Stimulated activated CD4-positive, alpha-beta T cell treated with anti-CD3 and anti-CD28 coated beads, Interleukin-1b, Interleukin-23, amount 100 ng/mL, for 4 hours (primary cell): ENCODE results near the gene DBR1.
"Not testable (repeated sequence)": the region's sequence is repeated elsewhere in the genome, so short reads cannot be mapped to it uniquely, and the experiment has no call there.

Source experiments
- DNase-seq, 2 donors: peaks; one replicate each; pipeline ENCODE4 v3.0.0-alpha.2; 2020; ENCODE audit warnings: low read depth in 2 of 2

Gene DBR1

DNA sequence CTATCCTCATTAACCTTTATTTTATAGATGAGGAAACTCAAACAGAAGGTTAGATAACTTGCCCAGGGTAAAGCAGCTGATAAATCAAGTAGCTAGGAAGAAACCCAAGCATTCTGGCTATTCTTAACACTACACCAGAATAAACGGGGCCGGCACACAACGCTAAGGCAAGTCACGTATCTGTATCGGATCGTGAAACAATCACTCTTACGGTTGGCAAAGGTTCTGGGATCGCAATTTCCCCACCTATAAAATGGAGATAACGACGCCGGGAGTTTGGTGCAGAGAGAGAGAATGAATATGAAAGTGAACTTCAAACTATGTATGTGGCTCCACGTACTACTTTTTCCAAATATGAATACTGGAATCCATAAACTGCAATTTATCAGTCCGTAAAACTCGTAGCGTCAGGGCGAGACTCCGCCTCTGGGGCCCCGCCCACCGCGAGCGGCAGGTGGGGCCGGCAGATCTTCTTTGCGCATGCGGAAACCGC, 12.1 kb upstream of the DBR1 start:
- peak; percentile 83 to 87 for DNase-seq

DNA sequence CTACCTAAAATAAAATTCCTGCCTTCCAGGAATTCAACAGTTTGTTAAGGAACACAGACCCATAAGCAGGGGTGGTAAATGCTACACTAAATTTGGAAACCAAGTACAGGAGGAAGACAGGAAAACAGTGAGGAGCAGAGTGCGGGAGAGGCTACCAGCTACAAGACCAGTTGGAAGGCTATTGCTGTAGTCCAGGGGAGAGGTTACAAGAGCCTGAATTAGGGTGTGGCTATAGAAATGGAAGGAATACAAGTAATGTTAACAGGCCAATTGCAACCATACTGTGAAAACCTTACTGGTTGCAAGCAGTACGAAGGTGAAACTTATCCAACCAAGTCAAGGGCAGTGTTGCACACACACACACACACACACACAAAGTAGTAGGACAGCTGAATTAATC, 11.5 kb upstream of the DBR1 start:
- DNase-seq: no peak

DNA sequence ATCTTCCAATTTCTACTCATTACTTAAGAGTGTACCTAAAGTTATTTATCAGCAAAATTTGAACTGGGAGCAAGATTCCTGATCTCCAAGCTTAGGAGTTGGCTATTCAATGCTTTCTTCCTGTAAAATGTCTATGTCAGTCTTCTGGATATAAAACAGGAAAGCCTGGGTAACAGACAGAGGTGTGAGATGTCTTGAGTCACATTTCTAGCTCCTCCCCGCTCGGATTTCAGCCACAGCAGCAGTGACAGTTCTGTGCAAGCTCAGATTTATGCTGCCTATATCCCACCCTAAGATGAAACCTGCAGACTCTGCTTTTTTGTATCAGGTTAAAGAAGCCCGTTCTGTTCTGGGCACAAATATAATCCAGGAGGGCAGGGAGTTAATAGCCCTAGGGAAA, 10.3 kb upstream of the DBR1 start:
- DNase-seq: no peak

DNA sequence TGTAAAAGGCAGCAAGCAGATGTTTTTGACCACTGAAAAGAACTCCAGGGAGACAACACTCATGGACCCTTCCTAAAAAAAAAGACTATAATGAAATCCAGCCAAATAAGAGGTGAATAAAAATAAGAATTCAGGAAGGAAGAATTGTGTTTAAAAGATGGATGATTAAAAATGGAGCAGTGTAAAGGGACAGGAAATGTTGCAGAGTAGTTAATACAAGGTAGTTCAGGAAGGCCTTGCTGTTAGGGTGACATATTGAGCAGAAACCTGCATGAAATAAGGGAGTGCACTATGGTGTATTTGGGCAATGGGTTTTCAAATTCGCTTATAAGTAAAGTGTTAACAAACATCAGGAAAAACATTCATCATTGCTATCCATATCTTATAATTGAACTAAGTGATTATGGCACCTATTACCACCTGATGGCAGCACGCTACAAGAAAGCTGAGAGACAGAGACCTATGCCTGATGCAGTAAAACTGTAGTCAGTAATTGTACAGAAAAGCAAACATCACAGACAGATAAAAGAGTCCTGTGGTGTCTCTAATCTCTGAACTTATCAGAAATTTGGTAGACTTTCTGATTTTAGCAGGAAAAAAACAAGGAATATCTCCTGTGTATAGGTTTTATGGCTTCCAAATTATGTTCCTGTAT, 5.8 kb upstream of the DBR1 start:
- DNase-seq: peak in 1 of 2 donors; percentile 15

DNA sequence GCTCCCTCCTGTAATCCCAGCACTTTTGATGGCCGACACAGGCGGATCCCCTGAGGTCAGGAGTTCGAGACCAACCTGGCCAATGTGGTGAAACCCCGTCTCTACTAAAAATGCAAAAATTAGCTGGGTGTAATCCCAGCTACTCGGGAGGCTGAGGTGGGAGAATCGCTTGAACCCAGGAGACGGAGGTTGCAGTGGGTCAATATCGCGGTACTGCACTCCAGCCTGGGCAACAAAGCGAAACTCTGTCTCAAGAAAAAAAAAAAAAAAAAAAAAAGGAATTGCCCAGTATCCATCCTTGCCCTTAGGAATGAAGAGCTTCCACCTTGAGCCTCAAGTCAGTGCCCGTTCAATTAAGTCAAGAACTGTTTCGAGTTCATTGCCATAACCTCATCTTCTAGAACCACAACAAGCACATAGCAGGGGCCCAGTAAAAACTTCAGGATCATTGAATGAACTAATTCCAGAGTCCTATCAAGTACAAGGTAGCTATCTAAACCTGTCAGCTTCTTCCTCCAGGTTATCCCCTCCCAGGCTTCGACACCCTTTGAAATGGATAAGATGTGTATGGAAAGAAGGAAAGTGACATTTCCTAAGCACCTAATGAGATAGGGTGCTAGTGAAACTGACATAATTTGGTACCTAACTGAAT, 826 bp downstream of the DBR1 start:
- DNase-seq: no peak

DNA sequence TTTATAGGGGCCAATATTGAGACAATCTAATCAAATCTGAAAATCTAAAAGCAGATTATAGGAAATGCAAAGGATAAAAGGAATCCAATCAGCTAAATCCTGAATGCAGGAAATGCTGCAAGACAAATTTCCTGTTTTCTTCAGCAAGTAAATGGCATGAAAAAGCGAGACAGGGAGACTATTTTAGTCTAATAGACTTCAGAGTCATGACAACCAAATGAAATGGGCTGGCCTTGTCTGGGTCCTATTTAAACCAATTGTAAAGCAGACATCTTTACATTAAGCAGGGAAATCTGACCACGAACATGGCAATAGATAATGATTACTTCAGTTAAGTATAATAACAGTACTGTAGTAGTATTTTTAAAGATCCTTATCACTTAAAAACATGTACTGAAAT, 2.1 kb downstream of the DBR1 start:
- no peak for DNase-seq

DNA sequence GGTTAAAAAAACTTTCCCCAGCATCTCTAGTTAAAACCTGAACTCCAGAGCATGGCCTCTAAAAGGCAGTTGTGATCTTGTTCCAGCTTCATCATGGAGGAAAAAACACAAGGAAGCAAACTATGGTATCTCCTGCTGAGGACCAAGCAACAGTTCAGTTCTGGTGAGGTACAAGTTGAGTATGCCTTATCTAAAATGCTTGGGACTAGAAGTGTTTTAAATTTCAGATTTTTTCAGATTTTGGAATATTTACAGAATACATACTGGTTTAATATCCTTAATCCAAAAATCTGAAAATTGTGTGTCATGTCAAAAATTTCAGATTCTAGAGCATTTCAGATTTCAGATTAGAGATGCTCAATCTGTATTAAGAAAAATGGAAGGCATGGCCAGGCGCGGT, 9.7 kb downstream of the DBR1 start:
- no peak for DNase-seq

DNA sequence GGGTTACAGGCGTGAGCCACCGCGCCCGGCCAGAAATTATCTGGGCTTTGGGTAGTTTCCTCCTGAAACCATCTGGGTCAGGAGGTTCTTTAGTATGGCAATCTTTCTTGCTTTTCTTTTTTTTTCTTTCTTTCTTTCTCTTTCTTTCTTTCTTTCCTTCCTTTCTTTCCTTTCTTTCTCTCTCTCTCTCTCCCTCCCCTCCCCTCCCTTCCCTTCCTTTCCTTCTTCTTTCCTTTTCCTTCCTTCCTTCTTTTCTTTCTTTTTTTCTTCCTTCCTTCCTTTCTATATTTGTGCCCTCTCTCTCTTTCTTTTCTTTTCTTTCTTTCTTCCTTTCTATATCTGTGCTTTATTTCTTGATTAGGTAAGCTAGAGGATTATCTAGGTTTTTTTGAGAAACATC, 17.0 kb downstream of the DBR1 start:
- DNase-seq: no peak

DNA sequence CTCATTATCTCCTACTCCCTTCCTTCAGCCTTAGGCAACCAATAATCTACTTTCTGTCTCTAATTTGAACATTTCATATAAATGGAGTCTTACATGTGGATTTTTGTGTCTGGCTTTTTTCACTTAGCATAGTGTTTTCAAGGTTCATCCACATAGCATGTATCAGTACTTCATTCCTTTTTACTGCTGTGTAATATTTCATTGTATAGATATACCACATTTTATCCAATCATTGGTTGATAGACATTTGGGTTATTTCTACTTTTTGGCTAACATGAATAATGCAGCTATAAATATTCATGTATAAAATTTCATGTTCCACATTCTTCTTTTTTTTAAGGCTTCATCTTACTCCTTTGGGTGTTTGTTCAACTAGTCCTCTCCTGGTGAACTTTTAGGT, 20.2 kb downstream of the DBR1 start:
- no peak for DNase-seq

DNA sequence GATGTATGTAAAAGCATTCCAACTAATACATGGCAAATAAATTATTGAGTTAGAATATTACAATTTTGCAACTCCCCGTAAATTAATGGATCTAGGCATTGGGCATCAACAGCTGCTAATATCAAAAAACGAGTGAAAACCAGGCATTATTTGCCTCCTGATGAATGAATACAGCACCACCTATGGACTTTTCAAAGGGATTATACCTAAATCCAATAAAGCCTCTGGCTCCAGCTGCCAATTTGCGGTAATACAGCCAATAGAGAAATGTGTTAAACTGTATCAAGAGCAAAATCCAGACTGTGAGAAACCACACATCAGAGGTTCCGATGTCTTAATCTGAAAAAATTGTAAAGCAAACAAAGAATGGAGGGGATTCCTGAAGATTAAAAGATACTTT, 26.2 kb downstream of the DBR1 start:
- no peak for DNase-seq

DNA sequence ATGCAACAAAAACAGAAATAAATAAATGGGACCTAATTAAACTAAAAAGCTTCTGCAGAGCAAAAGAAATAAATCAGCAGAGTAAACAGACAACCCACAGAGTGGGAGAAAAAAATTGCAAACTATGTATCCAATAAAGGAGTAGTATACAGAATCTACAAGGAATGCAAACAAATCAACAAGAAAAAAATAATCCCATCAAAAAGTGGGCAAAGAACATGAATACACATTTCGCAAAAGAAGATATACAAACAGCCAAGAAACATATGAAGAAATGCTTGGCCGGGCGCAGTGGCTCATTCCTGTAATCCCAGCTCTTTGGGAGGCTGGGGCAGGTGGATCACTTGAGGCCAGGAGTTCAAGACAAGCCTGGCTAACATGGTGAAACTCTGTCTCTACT, 32.5 kb downstream of the DBR1 start:
- not testable (repeated sequence) for DNase-seq

DNA sequence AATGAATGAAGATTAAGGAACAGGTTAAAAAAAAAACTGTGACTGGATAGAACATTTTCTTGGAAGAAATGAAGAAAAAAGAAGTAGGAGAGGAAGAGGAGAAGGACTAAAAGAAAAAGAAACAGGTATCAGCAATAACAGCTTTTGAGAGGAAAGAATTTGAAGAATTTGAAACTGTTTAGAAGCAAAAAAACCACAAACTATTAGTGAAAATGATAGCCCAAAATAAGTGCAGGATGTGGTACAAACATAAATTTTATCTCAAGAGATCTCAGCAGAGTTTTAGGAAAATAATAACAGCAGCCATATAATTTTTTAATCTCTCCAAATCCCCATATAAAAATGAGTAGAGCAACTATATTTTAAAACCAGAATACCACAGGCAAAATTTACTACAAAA, 33.8 kb downstream of the DBR1 start:
- no peak for DNase-seq

DNA sequence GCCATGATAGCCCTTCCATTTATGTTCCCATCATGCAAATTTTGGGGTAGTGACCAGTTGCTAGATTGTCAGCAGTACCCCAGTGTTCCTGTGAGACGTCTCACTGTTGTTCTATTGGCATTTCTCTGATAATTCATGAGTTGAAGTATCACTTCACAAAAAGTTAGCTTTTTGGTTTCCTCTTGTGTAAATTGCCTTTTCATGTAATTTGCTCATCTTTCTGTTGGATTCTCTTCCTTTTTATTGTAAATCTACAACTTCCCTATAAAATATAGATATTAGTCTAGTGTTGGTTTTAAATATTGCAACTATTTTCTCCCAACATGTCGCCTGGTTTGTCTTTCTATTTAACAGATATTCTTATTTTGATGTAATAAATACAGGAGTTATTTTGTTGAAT, 35.0 kb downstream of the DBR1 start:
- DNase-seq: no peak

DNA sequence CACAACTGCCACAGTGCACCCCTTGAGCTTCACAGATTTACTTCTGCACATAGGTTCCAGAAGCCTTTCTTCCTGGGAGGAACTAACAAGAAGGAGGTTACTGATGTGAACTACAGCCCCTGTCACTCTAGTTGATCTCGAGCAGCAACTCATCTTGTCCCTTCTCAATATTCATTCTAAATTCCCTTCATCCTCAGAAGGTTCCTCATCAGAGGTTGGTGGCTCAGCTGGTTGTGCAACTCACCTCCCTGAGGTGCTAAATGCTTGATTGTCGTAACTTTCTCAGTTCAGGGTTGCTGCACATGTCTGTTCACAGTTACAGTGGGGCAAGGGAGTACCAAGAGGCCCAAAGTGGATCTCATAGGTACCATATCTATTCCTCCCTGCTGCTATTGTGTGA, 36.9 kb downstream of the DBR1 start:
- DNase-seq: no peak

DNA sequence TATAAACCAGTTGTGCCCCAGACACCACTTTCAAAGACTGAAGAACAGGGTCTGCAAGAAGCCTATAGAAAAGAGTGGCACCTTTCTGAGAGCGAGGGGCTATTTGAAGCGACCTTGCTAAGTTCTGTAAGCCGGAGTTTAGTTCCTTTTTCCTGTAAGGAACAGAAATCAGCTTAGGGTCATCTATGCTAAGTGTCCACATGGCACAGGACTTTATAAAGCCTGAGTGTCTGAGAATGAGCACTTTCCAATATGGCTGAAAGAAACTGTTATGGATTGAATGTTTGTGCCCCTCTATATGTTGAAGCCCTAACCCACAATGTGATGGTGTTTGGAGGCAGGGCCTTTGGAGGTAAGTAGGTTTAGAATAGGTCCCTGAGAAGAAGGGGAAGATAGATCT, 38.5 kb downstream of the DBR1 start:
- no peak for DNase-seq

DNA sequence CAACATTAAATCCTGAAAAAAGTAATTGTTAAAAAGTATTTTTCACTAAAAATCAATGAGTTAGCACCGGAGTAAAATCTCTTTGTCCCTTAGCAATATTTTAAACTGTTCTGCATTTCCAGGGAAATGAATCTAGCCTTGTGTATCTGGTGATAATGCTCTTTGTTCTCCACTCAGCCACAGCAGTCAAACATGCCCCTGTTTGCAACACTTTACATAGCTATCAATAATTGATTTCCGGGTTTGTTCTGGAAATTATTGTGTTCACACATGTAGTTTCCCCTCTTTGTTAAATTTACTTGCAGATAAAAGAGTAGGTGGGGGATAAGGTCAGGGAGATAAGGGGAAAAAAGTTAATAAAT, 38.9 kb downstream of the DBR1 start:
- no peak for DNase-seq

DNA sequence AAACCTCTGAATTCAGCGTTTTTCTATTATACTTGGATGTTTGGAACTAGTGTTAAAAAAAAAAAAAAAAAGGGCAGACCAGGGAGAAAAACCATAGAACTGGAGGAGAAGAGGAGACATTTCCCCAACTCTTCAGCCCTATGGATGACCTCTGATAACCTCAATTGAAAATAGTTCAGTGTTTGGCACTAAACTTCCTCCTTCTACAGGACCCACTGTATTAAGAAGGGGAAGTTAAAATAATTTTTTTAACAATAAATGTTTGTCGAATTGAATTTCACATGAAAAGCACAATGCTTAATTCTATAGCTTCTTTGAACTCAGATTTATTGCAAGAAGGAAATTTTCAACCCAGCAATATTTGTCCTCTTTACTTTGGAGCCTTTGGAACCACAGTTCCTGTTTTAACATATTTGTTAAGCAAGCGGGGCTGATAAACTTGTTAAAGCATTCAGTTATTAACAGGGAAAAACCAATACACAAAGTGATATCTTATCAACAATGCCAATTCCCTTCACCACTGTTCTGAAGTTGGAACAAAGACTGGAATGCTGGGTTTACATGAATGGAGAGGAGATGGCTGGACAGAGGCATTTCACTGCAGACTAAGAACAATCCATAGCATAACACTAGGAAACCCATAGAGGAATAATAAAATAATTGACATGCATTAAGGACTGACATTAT, 39.4 kb downstream of the DBR1 start:
- no peak for DNase-seq

DNA sequence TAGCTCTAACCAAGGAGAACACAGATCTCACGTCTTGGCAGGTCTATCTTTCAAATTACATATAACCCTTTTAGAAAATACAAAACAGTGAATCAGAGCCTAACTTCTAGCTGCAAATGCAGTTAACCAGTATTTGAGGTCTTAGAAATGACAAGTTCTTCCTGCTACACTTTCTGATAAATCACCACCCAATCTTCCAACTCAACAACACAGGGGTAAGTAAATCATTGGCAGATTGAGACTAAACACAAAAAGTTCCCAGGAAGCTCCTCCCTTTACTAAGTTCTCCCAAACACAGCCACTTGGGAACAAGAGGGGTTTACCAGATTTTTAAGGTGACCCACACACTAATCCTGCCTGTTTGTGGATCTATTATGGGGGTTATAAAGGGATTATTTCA, 42.5 kb downstream of the DBR1 start, which contains the start of gene A4GNT:
Gene A4GNT, minus strand, starts transcription at position 152 of the 400 bp plus-strand sequence. CDS start 1,134 bp downstream, outside the sequence.
- DNase-seq: no peak

DNA sequence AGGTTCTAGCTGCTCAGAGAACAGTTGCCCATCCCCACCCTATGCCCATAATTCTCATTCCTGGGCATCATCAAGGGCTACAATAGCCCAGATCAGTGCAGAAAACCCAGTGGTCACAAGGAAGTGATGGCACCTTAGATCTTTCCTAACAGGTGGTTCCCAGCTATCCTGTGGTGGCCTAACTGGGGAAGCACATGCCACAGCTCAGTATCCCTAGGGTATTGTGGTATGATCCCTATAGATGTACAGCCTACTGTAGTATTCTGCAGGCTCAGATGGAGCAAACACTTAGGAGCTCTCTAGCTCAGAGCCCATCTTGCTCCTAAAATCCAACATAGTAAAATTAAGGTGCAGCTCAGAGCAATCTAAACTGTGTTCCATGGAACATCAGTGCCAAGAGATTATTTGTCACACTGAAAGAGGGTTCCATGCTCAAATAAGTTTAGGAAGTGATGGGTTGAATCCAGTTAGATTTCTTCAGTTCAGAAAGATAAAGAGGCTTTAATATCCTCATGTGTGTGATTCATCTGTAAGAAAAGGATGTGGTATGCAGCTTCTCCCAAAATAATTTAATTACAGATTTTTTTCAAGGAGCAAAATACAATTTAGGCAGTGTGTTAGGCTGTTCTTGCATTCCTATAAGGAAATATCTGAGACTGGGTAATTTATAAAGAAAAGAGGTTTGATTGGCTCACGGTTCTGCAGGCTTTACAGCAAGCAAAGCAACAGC, 46.9 kb downstream of the DBR1 start:
- DNase-seq: no peak

DNA sequence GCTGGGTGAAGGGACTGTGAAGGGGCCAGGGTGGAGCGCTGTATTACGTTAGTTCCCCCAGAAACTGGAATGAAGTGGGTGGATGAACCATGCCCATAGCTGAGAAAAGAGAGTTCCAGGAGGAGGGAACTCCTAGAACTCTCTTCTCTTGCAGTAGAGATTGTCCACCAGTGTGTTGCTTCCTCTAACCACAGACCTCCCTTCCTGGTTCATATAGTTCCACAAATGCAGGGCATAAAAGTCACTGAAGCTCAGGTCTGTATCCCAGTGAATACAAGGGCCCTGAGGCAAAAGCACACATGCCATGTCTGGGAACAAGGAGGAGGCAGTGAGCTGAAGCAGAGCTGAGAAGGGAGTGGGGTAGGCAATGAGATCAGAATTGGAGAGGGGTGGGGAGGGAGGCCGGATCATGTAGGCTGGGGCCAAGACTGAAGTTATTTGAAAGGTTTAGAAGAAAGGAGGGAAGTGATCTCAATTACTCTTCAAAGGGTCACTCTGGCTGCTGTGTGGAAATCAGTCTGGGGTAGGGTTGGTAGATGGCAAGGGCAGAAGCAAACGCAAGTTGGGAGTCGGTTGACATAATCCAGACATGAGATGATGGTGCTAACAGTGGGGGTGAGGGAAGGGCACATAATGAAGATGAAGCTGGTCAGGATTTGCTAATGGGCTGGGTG, 49.0 kb downstream of the DBR1 start:
- no peak for DNase-seq

DNA sequence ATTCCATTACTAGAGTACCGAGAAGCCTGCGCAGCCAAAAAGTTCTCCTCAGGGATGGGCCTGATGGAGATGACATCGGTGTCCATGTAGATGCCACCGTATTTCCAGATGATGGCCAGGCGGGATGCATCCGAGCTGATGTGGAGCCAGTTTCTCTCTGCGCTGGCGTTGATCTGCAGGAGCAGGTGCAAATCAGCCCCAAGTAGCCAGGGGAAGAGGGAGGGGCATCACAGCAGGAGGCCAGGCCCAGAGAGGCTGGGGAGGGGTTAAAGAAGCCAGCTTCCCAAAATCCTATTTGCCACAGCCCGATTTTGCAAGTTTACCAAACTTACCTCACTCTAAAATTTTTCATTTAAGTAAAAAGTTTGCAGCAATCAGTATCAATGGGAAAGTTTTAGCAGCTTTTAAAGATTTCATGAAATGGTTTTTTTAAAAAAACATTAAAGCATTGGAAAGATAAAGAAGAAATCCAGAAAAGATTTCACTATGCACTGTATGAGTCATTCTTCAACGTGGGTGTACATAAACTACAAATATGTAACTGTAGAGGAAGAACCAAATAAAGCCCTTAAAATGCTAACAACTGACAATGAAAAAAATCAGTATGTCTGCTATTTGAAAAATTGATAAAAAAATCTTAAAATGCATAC, 49.9 kb downstream of the DBR1 start:
- no peak for DNase-seq
